ENCODE measurements around the gene BCL2.

DNA sequence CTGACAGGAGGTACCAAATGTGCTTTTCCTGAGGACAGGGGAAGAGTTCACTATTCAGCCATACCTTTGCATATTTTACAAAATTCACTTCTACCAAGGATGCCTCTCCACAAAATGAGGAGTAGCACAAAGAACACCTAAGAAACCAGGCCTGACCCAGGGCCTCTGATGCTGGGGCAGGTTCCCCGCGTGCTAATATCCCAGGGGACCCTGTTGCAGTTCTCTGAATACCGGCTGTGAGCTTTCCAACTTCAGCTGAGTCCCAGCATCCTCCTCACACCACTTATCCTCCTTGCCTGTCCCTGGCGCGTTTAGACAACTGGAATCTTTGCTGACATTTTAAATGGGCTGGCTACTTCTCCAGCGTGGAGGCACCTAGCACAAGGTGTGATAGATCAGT is 142.3 kb downstream of the BCL2 start:
- TF ChIP-seq EZH2 (IDR thresholded peaks at IDR 0.05) = no peak
- no peak for TF ChIP-seq POLR2AphosphoS5 (IDR thresholded peaks at IDR 0.05; ENCODE audit: borderline replicate concordance, low read depth, low read length)
- no peak for TF ChIP-seq FOXP2 (optimal IDR thresholded peaks at IDR 0.05; ENCODE audit: control extremely low read depth, extremely low read length, insufficient read depth)

Measured in SK-N-MC (cell line).